GM18870 (cell line): ENCODE measurements around the gene FBXL2.
"Not testable (repeated sequence)": the region's sequence is repeated elsewhere in the genome, so short reads cannot be mapped to it uniquely, and the experiment has no call there.

Experiments used
- ATAC-seq: cut with Tn5 transposase; IDR thresholded peaks from one replicate; pipeline ENCODE4 v1.9.1; 2021; ENCODE audit warnings: moderate library complexity; ENCODE audit not compliant: unreplicated experiment

Gene FBXL2

DNA sequence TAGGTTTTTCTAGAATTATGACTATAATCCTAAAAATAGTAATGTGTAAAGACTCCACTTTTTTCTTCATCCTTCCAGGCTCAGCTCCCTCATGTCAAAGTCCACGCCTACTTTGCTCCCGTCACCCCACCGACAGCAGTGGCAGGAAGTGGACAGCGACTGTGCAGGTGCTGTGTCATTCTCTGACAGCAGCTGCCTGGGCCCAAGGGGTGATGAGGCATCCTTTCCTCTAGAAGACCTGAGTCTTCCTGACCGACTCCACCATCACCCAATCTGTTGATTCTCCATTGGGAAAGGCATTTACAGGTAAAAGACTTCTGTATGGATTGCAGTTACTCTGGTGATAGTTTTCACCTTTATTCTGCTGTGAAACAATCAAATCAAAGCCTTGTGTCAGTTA is 108.2 kb downstream of the FBXL2 start:
- no peak for ATAC-seq

DNA sequence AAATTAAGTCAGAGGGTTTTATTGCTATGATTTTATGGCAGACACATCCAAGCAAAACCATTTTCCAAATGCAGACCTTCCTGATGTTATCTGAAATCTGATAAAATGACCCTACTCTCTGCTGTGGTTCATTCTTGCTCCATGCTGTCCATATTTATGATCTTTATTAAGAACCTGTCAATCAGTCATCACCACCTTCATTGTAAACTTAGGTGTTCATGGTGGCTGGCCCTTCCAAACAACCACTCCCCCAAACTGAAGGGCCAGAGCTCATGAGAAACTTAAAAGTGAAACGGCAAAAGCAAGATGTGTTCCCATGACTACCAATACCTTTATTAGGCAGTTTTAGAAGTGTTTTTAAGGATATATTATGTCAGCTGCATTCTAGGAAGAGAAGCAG is 109.4 kb downstream of the FBXL2 start:
- ATAC-seq, result no peak

DNA sequence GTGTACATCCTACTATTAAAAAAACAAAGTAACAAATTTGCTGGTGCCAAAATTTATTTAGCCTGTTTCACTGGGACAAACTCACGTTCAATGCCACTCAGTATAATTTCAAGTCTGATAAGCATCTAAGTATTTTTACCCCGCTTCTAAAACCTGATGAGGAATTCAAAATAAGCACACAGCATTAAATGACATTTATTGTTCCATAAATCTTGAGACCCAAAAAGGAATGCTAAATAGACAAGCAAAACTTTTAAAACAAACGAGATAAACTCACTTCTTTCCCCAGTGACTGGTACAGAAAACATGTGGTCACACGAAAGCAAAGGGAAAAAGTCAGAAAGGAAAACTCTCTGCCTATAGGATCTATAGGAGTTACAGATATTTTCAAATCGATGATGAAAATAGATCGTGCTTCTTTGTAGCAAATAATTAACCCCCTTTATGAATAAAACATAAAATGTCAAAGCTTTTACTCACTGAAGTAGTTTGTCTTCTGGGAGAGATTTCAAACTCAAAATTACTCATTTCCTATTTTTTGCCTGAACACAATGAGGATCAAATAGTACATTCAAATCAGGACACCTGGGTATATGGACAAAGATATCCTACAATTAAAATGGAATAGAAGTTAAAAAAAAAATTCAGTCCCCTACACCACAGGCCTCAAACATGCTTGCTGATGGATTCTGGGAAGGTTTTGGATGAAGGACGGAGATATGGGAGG is 111.3 kb downstream of the FBXL2 start:
- ATAC-seq, result no peak

DNA sequence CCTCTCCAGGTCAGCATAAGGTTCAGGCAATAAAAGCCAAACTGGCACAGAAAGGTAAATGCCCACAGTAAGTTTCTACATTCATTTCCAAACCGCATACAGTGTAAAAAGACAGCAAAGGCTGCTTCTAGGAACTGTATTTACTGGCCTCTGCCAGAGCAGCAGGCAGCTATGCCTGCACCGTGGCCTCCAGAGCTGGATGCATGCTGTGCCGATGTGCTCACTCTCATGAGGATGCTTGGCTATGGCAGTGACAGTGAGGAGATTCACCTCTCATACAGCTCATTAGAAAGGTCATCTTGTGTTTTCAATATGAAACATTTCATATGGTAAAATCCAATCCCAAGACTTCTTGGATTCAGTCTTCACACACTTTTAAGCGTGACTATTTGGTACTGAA is 112.7 kb downstream of the FBXL2 start:
- ATAC-seq, result no peak

DNA sequence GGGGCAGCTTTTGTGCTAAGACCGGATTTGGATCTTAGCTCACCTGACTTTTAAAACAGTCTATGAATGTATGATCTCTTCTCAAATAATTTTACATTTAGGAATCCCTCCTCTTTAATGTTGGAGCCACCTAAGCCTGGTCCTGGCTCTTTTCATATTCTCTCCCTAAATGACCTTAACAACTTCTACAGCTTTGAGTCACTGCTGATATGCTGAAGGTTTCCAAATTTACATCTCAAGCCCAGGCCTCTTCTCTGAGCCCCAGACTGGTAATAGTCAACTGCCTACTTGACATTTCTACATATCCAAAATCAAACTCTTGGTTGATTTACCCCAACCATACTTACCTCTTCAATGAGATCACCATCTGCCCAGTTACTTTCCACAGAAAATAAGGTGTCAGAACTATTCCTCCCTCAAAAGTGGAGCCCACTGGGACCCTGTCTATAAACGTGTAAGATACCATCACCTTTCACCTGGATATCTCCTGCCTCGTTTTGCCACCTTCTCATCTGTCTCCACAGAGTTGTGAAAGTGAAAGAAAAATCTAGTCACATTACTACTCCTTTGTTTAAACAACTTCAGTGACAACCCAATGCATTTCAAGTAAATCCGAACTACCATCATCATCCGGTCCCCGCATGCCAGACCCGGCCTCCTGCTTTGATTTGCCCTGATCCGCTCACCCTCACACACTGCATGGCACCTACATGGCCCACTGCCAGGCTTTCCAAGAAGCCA is 114.2 kb downstream of the FBXL2 start:
- ATAC-seq, result no peak

DNA sequence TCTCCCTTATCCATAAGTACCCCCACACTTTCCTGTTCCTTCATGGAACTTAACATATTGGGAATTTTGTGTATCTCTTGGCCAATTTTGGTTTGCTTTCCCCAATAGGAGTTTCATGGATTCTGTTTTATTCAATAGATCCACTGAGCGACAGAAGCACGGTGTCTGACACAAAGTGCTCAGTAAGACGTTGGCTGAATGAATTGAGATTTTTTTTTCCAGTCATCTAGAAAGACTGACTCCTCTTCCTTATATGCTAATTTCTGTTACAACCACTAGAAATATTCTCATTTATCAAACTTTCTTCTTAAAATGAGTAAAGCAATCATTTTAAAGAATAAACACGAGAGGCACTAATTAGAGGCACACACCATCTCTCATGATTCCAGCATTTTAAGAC is 114.9 kb downstream of the FBXL2 start:
- ATAC-seq, result no peak

DNA sequence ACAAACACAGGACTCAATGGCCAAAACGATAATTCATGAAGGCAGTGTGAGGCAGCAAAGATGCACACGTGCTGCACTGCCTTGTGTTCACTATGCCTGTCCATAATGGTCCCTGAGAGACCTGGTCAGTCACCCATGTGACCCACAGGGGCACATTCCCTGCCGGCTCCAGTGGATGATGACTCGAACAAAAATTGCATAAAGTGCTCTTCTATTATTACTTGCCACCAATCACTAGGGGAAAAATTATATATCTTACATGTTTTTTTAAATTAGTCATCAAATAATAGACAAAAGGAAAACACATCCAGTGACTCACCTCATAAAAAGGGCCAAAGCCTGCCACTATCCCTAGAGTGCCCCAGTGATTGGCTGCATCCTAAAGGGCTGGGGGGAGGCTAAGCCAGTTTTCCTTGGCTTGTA is 115.5 kb downstream of the FBXL2 start:
- no peak for ATAC-seq

DNA sequence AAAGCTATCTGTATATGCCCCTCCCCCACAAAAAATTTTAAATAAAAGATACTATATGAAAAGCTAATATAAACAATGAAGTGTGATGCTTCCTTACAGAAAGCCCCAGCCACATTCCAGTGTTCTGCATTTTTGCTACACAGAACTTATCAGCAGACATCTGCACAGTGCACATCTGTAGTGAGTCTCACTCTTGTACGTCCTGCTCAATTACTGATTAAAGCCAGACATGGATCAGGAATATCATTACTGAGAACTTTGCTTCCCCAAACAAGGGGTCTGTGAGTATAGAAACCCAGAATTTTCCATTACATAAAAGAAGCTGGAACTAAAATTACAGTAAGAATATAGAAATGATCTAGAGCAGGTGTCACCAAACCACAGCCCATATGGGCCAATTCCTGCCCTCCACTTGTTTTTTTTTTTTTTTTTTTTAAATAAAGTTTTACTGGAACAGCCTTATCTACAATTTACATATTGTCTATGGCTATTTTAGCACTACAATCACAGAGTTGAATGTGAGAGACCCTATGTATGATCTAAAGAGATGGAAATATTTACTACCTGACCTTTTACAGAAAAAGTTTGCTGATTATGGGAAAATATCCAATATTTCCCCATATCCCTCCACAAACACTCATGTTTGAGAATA is 117.3 kb downstream of the FBXL2 start:
- no peak for ATAC-seq

DNA sequence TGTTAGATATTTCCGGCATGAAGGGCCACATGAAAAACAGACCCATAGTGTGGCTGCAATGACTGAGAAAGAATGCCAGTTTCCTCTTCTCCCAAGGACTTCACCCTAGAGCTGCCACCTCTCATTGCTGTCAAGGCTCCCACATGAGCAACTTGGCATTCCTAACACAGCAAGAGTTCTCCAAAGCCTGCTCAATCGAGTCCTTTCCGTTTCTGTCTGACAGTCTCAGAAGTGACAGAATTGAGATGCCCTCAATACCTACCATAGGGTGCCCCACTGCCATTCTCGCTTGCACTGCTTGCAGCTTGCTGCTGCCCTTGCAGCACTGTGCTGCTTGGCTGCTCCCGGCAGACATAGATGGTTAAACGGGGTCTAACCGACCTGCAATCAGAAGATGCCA is 118.7 kb downstream of the FBXL2 start:
- no peak for ATAC-seq

DNA sequence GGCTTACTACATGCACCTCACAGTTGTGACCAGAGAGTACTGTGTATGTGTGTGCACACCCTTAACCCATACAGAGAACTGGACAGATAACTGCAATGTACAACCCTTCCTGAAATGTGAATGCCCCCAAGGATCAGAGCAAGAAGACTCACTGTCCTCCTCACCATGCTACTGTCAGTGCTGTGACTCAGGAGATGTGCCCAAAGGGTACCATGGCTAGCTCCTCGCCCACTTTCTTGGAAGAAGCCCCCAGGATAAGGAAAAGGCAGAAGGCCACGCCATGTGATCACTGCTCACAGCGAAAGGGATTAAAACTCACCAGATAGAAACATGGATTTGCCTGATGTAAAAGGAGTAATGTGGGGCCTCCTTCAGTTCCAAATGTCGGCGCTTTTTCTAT is 121.2 kb downstream of the FBXL2 start:
- no peak for ATAC-seq

DNA sequence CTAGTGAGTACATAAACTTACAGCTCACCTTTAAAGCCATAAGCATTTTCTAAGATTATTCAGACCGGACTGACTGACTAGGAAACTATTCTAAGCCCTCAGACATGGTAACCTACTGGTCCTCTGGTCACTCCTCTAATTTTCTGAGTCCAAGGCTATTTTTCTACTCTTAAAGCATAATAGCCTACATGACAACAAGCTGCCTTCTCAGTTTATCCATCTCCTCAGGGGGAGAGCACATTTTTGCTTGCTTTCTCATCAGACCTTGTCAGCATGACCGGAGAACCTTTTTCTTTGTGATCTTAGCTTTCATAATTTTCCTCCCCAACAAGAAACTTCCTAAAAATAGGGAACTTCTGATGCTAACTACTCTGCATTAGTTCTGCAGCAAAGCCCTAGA is 124.5 kb downstream of the FBXL2 start:
- ATAC-seq, result no peak

DNA sequence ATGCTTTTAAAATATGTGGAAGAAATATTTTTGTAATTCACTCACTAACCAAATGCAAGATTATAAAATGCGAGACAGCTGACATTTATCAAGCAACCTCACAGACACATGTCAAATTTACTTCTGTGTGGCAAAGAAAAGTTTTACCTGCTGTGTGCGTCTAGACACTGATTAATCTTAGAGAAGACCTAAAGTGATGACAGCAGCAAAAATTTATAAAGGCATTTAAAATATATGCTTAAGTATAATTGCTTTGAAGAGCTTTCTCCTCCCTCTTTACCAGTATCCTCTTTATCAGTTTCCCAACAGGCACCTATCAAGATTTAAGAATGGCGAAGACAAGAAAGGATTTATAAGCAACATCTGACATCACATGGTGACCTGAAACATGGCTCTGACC is 125.7 kb downstream of the FBXL2 start:
- no peak for ATAC-seq

DNA sequence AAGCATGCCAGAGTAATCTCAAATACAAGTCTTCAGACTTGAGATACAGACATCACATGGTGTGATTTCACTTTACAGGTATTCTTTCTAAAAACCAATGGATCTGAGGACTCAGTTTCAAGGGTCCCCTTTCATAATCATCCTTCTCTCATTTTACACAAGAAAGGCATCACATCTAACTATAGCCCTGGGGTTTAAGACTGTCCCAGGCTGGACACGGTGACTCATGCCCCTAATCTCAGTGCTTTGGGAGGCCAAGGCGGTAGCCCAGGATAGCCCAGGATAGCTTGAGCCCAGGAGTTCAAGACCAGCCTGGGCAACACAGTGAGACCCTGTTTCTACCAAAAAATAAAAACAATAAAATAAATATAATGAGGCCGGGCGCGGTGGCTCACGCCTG is 126.5 kb downstream of the FBXL2 start:
- no peak for ATAC-seq

DNA sequence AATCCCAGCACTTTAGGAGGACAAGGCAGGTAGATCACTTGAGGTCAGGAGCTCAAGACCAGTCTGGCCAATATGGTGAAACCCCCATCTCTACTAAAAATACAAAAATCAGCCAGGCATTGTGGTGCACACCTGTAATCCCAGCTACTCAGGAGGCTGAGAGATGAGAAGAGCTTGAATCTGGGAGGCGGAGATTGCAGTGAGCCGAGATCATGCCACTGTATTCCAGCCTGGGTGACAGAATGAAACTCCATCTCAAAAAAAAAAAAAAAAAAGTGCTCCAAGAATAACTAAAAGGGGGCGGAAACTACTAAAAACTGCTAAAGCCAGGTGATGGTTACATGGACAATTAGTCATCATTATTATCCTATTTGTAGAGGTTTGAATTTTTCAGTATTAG is 133.6 kb downstream of the FBXL2 start:
- not testable (repeated sequence) for ATAC-seq

DNA sequence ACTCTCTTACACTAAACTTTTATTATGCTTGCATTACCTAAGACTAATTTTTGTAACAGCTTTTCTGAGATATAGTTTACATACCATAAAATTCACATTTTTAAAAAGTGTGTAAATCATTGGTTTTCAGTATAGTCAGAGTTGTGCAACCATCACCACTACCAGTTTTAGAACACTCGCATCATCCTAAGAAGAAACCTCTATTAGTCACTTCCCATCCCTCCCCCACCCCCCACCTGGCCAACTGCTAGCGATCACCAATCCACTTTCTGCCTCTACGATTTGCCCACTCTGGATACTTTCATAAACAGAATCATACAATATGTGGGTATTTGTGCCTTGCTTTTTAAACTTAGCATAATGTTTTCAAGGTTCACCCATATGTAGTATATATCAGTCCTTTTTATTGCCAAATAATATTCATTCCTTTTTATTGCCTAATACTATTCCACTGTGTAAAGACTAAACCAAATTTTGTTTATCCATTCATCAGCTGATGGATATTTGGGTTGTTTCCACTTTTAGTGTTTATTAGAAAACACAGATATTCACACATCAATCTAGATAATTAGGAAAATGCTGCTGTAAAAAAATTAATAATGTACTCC is 139.9 kb downstream of the FBXL2 start:
- ATAC-seq, result no peak

DNA sequence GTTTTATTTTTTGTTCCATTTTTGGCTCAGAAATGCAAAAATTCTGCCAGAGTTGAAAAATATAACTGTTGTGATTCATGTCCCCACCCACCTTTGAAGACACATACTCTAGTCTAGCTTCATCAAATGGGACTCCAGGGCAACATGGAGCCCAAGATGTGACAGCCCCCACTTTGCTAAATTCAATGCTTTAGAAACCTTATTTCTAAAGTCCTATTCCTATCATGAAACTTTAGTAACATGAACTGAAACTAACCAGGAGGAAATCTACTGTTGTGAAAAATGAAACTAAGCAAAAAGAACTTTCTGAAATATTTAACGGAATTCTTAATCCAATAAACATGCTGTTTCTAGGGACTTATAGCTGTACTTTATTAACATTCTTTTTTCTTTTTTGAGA is 142.7 kb downstream of the FBXL2 start:
- peak; percentile 49 for ATAC-seq

DNA sequence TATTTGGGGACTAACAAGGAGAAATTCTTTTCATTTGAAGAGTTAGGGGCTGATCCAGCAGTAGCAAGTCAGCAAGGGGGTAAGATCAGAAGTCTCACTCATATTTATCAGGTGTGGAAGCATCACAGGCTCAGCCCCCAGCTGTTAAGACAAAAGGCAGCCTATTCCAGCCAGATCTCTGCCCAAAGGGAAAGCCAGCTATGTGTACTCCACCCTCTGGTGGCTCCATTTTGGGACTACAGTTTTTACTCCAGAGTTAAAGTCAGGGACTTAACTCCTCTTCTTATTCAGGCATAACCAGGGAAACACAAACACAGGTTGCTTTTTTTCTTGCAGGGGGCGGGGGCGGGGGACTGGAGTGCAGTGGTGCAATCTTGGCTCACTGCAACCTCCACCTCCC is 143.7 kb downstream of the FBXL2 start:
- no peak for ATAC-seq

DNA sequence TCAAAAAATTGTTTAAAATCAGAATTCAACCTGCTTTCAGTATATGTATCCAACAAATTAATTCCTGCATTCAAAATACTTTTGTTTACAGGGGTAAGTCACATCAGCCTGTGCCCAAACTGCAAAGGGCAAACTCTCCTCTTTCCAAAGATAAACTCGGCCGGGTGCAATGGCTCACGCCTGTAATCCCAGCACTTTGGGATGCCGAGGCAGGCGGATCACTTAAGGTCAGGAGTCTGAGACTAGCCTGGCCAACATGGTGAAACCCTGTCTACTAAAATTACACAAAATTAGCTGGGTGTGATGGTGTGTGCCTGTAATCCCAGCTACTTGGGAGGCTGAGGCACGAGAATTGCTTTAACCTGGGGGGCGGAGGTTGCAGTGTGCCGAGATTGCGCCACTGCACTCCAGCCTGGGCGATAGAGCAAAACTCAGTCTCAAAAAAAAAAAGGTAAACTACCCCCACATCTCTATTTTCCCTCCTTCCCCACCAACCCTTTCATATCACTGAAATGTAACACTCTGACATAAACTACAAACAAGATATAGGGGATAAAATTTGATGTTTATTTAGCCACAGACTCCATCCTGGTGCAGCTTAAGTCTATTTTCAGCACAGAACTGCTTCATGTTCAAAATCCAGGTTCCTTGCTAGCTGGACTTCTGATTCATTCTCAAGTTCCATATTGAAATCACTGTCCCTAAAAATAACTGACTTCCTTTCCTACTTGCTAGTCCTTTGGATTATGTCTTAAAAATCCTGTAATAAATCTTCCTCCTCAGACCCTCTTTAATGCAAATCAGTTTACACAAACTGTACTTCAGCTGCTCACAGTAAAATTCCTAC is 147.6 kb downstream of the FBXL2 start:
- no peak for ATAC-seq

DNA sequence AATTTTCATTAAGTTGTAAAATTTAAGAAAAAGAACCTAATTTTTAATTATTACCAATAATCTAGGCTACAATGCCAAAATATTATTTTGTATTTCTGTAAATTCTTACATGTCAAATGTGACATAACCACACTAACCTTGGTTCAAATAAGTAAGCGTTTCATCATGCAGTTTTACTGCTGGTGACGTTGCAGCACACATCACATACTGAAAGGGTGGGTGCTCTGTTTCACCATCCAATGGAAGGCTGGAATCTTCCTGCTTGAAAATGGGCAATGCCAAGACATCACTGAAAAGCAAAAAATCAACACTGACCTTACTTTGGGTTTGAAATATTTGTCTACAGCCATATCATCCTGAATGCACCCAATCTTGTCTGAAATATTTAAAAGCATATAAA is 148.2 kb downstream of the FBXL2 start:
- ATAC-seq, result no peak

DNA sequence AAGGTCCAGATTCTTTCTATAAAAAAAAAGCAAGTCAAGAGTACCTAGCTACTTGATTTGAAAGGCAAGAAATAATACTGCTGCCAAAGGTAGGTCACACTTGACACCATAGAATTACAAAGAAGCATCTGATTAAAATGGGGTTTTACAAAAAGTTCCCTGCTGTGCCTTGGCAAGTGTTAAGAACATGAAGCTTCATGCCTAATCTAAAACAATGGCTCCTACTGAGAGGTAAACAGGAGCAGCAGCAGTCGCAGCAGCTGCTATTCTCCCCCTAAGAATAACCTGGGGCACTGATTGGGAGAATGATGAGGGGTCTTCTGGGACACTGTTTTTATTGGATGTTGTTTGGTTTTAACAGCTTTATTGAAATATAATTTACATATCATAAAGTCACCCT is 148.8 kb downstream of the FBXL2 start:
- ATAC-seq, result no peak
